Kasumi-1 (cell line): ENCODE results near the gene KAT2B.

Experiments used
- DNase-seq, 2 experiments: peaks; one replicate each; lab custom pipeline; 2025; lab: John Stamatoyannopoulos, UW

The KAT2B gene

GRCh38 chr3:20143519-20143918 lies 103.3 kb downstream of the KAT2B start:
- no peak for DNase-seq

- no peak for DNase-seq
These were observed 105.6 kb downstream of the KAT2B start for GRCh38 chr3:20145874-20146273.

- no peak for DNase-seq
These were observed 106.1 kb downstream of the KAT2B start for GRCh38 chr3:20146301-20146700.

GRCh38 chr3:20147361-20147760 lies 107.1 kb downstream of the KAT2B start:
- no peak for DNase-seq

GRCh38 chr3:20148466-20148865 lies 108.2 kb downstream of the KAT2B start:
- DNase-seq = no peak

GRCh38 chr3:20154078-20154477 lies 113.8 kb downstream of the KAT2B start:
- no peak for DNase-seq

GRCh38 chr3:20154928-20155327 lies 114.7 kb downstream of the KAT2B start:
- DNase-seq = no peak

GRCh38 chr3:20160230-20160629 lies 120.0 kb downstream of the KAT2B start:
- peak; percentile 22 to 60 for DNase-seq

- DNase-seq = no peak
These were observed 121.5 kb downstream of the KAT2B start for GRCh38 chr3:20161714-20162113.

- DNase-seq = no peak
These were observed 133.7 kb downstream of the KAT2B start for GRCh38 chr3:20173844-20174410.

GRCh38 chr3:20181276-20181675 lies 141.0 kb downstream of the KAT2B start:
- DNase-seq = no peak

- DNase-seq = no peak
These were observed 142.0 kb downstream of the KAT2B start for GRCh38 chr3:20182206-20182605.

GRCh38 chr3:20185331-20185678 lies 145.1 kb downstream of the KAT2B start:
- peak; percentile 29 to 73 for DNase-seq

GRCh38 chr3:20185679-20186599 lies 145.7 kb downstream of the KAT2B start, which contains the start of gene SGO1:
TSS of gene SGO1 (minus strand) at chr3:20186206. CDS start at chr3:20184027, 2,179 bp downstream.
- DNase-seq = peak; percentile 95 to 96

GRCh38 chr3:20186600-20187004 lies 146.4 kb downstream of the KAT2B start:
- DNase-seq = no peak

GRCh38 chr3:20190991-20191390 lies 150.7 kb downstream of the KAT2B start:
- no peak for DNase-seq

- no peak for DNase-seq
These were observed 154.7 kb downstream of the KAT2B start for GRCh38 chr3:20194793-20195460.

- DNase-seq = no peak
These were observed 157.5 kb downstream of the KAT2B start for GRCh38 chr3:20197775-20198174.

GRCh38 chr3:20201143-20201542 lies 160.9 kb downstream of the KAT2B start:
- no peak for DNase-seq
